RWPE1 (cell line): ENCODE data around the gene HIBCH.

Experiments used
- CTCF ChIA-PET: fragments of 350-600 bp; sonication (Branson Sonifier 250); formaldehyde crosslinking; extraction: SDS; loops from one replicate; lab custom pipeline; 2021; lab: Yijun Ruan, JAX
- POLR2A ChIA-PET: fragments of 400-600 bp; formaldehyde crosslinking; extraction: SDS; loops from one replicate; lab custom pipeline; 2020; ENCODE audit warnings: antibody characterized with exemption; ENCODE audit not compliant: low non-redundant PET; lab: Yijun Ruan, JAX
- DNase-seq: peaks from one replicate; pipeline ENCODE4 v3.0.0; 2012; ENCODE audit warnings: low spot score
- H3K27ac ChIP-seq: fragments of 450-650 bp; 2 replicates; pipeline ENCODE4 v1.5.1; 2017
- TF ChIP-seq, protein P1 (sequence below): fragments of 450-650 bp; conservative IDR thresholded peaks from 2 replicates; pipeline ENCODE4 v1.5.1; 2017; ENCODE audit warnings: low read depth, mild to moderate bottlenecking

The HIBCH gene

DNA sequence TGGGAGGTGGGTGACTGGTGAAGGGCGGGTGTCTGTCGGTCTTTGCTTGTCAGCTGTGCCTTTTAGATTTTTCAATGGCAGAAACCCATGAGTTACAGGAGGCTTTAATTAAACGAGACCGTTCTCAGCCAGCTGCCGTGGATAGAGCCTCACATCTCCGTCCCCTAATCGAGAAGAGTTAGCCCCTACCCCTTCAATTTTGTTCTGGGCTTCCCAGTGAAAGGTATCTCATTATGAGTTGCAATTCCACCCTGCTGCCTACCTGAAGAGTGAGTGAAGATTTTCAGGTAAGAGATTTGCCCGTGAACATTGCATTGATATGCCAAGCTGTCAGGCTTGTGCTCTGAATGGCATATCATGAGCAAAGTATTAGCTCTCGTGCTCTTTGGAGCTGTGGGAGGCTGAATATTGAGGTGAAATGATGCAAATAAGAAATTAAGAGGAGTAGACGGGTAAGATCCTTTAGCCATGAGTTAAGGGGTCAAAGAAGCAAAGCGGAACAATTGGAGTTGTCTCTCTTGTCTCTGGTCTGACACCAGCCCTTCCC lies 138.4 kb downstream of the HIBCH start:
- TF ChIP-seq, protein P1, sequence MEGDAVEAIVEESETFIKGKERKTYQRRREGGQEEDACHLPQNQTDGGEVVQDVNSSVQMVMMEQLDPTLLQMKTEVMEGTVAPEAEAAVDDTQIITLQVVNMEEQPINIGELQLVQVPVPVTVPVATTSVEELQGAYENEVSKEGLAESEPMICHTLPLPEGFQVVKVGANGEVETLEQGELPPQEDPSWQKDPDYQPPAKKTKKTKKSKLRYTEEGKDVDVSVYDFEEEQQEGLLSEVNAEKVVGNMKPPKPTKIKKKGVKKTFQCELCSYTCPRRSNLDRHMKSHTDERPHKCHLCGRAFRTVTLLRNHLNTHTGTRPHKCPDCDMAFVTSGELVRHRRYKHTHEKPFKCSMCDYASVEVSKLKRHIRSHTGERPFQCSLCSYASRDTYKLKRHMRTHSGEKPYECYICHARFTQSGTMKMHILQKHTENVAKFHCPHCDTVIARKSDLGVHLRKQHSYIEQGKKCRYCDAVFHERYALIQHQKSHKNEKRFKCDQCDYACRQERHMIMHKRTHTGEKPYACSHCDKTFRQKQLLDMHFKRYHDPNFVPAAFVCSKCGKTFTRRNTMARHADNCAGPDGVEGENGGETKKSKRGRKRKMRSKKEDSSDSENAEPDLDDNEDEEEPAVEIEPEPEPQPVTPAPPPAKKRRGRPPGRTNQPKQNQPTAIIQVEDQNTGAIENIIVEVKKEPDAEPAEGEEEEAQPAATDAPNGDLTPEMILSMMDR: no peak
- POLR2A ChIA-PET: interaction anchor here (0.6 kb wide), 1 partner anchor 38 kb away, joined by 9 read pairs; no protein-coding TSS in a partner anchor
- CTCF ChIA-PET: no interaction called here
- no peak overlapping the region; the same call in 1 of the 2 replicates for H3K27ac ChIP-seq
- DNase-seq: no peak

DNA sequence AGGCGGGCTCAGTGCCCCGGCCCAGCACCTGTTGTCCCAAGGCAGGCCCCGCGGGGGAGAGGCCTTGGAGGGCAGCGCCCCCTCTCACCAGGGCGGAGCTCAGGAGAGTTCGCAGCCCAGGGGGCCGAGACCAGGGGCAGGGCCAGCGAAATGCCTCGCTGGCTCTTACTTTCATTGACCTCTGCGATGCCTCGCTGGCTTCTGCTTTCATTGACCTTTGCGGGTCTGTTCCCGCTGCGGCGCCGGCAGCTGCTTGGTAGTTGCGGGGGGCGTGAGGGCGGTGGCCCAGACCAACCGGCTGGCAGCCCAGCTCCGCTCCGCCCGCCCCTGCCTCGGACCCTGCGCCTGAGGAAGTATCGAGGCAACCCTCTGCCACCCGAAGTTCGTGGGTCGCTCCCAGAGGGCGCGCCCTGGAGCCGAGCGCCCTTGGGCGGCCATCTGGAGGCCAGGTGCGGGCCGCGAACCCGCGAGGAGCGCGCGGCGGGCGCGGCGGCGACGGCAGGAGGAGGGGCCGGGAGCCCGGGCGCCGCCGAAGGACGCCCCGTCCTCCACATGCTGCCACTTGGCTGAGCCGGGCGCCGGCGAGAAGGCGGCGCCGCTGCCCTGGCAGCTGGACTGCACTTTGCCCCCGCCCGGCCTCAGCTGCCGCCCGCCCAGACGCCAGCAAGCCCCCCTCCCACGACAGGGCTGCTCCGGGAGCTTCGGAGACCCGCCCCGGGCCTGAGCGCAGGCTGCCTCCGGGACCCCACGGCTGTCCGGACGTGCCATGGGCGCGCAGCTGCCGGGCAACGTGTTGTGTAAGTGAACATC lies 139.1 kb downstream of the HIBCH start:
- no peak overlapping the region; the same call in 1 of the 2 replicates for H3K27ac ChIP-seq
- DNase-seq: peak; percentile 16
- ChIA-PET POLR2A (no interaction called here), CTCF (interaction anchor here (0.6 to 1.1 kb wide), 3 partner anchors 8 to 65 kb away, joined by 3 to 5 read pairs (median 4); no protein-coding TSS in a partner anchor)
- TF ChIP-seq, protein P1: peak; percentile 43

DNA sequence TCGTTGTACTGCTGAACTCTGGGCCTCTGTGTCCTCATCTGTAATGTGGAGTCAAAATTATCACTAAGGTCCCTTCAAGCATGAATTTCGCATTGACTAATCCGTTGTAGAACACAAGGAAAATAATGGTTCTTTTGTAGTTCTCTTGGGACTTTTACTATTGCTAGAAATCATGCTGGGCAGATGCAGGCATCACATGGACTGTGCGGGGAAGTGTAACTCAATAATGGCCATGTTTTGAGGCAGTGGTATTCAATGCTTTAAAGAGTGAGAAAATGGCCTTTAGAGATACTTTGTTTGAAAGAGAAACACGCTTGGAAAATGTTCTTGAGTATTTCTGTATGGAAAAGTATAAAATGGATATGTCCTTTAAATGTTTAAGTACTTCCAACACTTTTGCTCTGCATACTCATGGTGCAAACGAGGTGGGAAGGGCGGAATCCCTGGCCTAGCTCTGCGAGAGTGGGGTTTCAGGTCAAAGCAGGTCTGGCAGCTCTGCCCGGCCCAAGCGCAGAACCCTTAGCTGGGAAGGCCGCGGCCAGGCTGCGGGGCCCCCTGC lies 139.8 kb downstream of the HIBCH start:
- DNase-seq: no peak
- POLR2A ChIA-PET: no interaction called here
- H3K27ac ChIP-seq: no peak overlapping the region
- TF ChIP-seq, protein P1: no peak
- CTCF ChIA-PET: interaction anchor here (0.7 to 1.1 kb wide), 3 partner anchors 9 to 370 kb away, joined by 3 to 4 read pairs (median 3); no protein-coding TSS in a partner anchor

DNA sequence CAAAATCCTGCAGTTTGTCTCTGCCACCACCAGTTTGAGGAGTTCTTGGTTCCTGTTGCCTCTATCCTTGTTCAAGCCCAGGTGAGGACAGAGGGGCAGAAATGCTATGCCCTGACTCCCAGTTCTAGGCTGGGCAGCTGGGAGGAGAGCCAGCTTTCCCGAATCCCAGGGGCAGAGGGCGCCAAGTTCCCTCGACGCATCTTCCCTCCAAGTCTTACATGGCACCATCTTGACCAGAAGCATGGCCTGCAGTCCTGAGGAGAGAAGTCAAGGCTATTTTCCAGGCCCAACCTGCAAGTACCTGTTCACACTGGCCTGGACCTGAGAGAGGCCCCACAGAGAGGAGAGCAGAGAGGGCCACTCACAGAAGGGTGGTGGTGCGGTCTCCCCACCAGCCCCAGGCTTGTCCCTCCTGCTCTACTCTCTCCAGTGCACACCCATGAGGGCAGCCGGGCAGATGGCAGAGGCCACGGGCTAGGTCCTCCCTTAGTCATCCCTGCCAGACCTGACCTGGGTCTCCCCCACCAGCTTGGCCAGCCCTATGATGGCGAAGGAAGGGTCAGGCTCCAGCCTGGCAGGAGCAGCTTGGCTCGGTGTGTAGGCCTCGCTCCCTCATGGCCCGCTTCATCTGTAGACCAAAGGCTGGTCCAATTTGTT lies 141.4 kb downstream of the HIBCH start:
- no peak overlapping the region for H3K27ac ChIP-seq
- no peak for DNase-seq
- ChIA-PET CTCF (no interaction called here), POLR2A (no interaction called here)
- TF ChIP-seq, protein P1: no peak

DNA sequence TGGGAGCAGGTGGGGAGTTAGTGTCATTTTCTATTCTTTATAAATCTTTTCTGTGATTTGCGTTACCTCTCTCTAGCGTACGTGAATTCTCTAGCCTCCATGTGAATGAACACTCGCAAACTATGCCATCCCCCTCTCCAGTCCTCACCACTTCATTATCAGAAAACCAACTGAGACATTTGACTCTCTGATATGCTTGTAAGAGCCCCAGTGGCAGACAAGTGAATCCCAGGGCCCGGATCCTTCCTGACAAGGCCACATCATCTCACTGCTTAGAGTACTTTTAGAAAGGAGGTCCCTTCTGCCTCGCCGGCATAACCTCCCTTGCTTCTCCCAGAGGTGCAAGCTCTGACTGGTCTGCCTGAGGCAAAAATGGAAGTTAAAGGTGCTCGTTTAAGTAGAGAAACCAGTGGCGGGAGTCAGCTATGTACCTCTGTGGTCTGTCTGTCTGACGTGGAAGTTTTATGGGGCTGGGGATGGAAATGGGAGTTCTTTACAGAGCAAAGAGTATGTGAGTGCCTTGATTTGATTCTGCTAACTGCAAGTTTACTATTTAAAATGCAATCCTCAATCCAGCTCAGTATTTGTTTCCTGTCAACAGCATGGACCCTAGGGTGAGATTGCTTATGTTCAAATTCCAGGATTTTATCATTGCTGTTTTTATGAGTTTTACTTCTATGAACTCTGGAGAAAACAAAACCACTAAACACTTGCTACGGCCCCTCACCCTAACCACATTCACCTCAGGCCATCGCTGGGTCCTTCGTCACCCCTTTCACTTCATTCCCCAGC lies 142.2 kb downstream of the HIBCH start:
- no peak for DNase-seq
- no peak overlapping the region for H3K27ac ChIP-seq
- POLR2A ChIA-PET: no interaction called here
- TF ChIP-seq, protein P1: no peak
- CTCF ChIA-PET: interaction anchor here (0.5 kb wide), 1 partner anchor 49 kb away, joined by 6 read pairs; no protein-coding TSS in a partner anchor
